GM10266 (cell line): ENCODE measurements around the gene MSH3.
"Not testable (repeated sequence)": the region's sequence is repeated elsewhere in the genome, so short reads cannot be mapped to it uniquely, and the experiment has no call there.

Experiments
- DNase-seq: peaks from one replicate; pipeline ENCODE4 v3.0.0; 2012; ENCODE audit errors: extremely low spot score
- TF ChIP-seq, protein P1 (sequence below): IDR thresholded peaks from 2 replicates; pipeline ENCODE4 v1.5.1; 2012; ENCODE audit warnings: mild to moderate bottlenecking, low read depth; ENCODE audit not compliant: control insufficient read depth, insufficient read depth; ENCODE audit errors: missing control alignments

MSH3 gene

DNA sequence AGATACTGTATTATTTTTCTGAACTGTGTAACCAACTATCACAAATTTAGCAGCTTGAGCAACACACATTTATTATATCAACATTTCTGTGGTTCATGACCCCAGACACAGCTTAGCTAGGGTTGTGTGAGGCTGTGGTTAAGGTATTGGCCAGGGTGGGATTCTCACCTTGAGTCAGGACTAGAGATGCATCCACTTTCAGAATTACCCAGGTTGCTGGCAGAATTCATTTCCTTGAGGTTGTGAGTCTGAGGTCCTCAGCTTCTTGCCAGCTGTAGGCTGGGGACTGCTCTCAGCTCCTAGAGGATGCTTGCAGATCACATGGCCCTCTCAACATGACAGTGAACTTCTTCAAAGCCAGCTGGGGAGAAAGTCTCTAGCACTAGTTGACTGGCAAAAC lies 183.2 kb downstream of the MSH3 start:
- DNase-seq = no peak

DNA sequence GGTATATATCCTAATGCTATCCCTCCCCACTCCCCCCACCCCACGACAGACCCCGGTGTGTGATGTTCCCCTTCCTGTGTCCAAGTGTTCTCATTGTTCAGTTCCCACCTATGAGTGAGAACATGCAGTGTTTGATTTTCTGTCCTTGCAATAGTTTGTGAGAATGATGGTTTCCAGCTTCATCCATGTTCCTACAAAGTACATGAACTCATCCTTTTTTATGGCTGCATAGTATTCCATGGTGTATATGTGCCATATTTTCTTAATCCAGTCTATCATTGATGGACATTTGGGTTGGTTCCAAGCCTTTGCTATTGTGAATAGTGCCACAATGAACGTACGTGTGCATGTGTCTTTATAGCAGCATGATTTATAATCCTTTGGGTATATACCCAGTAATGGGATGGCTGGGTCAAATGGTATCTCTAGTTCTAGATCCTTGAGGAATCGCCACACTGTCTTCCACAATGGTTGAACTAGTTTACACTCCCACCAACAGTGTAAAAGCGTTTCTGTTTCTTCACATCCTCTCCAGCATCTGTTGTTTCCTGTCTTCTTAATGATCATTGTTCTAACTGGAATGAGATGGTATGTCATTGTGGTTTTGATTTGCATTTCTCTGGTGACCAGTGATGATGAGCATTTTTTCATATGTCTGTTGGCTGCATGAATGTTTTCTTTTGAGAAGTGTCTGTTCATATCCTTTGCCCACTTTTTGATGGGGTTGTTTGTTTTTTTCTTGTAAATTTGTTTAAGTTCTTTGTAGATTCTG lies 186.8 kb downstream of the MSH3 start:
- not testable (repeated sequence) for DNase-seq

More for the DNA sequence above, 183.2 kb downstream of the MSH3 start:
- TF ChIP-seq, protein P1, sequence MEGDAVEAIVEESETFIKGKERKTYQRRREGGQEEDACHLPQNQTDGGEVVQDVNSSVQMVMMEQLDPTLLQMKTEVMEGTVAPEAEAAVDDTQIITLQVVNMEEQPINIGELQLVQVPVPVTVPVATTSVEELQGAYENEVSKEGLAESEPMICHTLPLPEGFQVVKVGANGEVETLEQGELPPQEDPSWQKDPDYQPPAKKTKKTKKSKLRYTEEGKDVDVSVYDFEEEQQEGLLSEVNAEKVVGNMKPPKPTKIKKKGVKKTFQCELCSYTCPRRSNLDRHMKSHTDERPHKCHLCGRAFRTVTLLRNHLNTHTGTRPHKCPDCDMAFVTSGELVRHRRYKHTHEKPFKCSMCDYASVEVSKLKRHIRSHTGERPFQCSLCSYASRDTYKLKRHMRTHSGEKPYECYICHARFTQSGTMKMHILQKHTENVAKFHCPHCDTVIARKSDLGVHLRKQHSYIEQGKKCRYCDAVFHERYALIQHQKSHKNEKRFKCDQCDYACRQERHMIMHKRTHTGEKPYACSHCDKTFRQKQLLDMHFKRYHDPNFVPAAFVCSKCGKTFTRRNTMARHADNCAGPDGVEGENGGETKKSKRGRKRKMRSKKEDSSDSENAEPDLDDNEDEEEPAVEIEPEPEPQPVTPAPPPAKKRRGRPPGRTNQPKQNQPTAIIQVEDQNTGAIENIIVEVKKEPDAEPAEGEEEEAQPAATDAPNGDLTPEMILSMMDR = no peak

DNA sequence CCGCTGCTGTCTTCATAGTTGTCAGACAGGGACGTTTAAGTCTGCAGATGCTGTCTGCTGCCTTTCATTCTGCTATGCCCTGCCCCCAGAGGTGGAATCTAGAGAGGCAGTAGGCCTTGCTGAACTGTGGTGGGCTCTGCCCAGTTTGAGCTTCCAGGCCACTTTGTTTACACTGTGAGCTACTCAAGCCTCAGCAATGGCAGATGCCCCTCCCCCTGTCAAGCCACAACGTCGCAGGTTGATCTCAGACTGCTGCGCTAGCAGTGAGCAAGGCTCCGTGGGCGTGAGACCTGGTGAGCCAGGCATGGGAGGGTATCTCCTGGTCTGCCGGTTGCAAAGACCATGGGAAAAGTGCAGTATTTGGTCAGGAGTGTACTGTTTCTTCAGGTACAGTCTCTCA lies 192.0 kb downstream of the MSH3 start:
- DNase-seq = not testable (repeated sequence)

DNA sequence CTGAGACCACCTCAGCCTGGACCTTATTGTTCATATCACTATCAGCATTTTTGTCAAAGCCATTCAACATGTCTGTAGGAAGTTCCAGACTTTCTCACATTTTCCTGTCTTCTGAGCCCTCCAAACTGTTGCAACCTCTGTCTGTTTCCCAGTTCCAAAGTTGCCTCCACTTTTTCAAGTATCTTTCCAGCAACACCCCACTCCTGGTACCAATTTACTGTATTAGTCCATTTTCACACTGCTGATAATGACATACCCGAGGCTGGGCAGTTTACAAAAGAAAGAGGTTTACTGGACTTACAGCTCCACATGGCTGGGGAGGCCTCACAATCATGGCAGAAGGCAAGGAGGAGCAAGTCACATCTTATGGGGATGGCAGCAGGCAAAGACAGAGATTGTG lies 195.7 kb downstream of the MSH3 start:
- DNase-seq = not testable (repeated sequence)

DNA sequence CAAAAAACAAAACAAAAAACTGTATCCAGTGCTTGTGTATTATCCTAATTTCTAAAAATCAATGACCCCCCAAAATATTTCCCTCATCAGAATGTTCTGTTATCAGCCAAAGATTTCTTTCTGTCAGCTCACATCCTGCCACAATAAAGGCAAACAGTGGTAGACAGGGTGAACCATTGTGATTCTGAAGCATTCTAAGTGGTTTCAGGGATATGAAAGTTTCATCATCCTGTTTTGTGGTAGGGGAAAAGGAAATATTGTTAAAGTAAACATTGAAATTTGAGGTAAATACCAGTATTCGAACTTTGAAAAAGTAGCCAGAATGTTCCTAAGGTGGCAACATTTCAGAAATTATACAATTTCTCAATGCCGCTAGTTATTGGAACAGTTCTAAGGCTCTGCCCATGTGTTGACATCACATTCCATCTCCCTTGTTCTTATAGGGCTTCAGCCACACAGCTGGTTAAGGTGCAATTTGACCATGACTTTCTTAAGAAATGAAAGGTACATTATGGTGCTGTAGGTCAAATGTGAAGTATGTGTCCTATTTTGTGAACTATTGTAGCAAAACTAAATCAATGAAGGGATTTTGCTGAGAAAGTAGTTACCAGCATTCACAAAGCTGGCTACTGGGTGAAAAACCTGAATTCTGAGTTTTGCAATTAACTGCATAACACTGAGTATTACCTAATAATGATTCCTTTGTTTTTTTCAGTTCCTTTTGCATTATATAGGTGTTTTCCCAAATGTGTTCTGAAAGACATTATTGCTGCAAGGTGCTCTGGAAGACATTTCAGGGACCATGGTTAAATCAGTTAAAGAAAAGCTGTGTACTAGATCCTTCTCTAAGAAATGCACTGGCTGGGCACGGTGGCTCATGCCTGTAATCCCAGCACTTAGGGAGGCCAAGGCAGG lies 198.1 kb downstream of the MSH3 start:
- TF ChIP-seq, protein P1 = no peak
- DNase-seq = no peak

DNA sequence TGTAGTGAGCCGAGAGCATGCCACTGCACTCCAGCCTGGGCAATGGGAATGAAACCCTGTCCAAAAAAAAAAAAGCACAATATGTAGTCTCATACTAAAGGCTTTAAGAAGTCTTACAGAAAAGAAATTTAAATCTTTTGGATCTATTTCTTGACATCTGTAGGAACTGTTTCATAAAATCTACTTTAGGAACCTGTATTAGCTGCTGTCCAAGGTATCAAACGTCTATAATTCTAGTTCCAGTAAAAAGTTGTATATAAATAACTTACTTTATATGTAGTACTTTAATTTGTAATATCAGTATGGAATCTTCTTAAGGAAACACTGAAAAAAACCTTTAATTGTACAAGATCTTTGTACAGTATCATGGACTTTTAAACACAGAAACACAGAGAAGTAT lies 199.0 kb downstream of the MSH3 start:
- TF ChIP-seq, protein P1 = no peak
- no peak for DNase-seq

DNA sequence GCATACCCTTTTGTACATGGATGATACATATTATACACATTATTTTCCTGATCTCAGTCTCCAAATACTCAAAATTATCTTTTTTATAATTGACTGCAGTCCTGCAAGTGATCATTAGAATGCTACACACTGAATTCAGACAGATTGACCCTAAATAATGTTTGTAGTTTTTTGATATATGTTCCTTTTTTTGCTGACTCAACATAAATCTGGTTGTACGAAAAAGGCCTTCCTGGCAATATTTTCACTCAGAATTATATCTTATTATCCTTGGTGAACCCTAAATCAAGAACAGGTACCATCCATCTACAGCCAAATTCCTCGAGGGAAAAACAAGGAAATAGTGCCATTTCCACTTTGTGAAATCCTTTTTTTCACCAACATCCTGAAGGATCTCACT lies 200.1 kb downstream of the MSH3 start:
- no peak for DNase-seq
- TF ChIP-seq, protein P1 = no peak

DNA sequence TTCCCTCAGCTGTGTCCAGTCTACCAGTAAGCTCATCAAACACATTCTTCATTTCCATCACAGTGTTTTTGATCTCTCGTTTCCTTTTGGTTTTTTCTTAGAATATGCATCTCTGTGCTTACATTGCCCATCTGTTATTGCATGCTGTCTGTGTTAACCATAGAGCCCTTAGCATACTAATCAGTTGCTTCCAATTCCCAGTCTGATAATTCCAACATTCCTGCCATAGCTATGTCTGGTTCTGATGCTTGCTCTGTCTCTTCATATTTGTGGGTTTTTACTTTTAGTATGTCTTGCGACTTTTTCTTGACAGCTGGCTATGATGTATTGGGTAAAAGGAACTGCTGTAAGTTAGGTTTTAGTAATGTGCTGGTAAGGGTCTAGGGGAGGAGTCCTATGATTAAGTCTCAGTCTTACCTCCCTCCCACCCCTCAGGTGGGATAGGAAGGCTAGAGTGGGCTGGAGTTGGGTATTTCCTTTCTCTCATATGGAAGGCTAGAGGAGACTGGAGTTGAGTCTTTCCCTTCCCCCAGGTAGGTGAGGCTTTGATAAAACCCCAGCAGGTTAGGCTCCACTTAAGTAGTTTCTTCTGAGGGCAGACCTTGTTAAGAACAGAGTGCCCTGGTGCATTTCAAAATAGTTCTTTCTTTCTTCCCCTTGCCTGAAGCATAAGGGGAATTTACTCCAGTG lies 206.6 kb downstream of the MSH3 start:
- no peak for DNase-seq
- TF ChIP-seq, protein P1 = no peak
